HepG2 (cell line): ENCODE results near the gene GNAT3.

Source experiments
- CREBL2 ChIP-seq: sonication (generic); formaldehyde crosslinking; IDR thresholded peaks from 2 replicates; pipeline ENCODE4 v1.8.1; 2023; ENCODE audit warnings: missing genetic modification reagents, mild to moderate bottlenecking, borderline replicate concordance
- CTCF ChIP-seq: sonication (generic); formaldehyde crosslinking; IDR thresholded peaks from 2 replicates; pipeline ENCODE4 v1.5.0; 2020; ENCODE audit warnings: mild to moderate bottlenecking, missing genetic modification reagents, moderate library complexity
- FOXM1 ChIP-seq: sonication (generic); formaldehyde crosslinking; IDR thresholded peaks from 2 replicates; pipeline ENCODE4 v1.5.0; 2020; ENCODE audit warnings: missing genetic modification reagents
- NFE2L2 ChIP-seq: fragments of 150-350 bp; IDR thresholded peaks from 2 replicates; pipeline ENCODE4 v1.6.1; 2014; ENCODE audit warnings: low read length
- PAX8 ChIP-seq: sonication (generic); formaldehyde crosslinking; IDR thresholded peaks from 2 replicates; pipeline ENCODE4 v1.8.0; 2022; ENCODE audit warnings: mild to moderate bottlenecking, missing genetic modification reagents, borderline replicate concordance
- POLR2A ChIP-seq, 2 experiments: IDR thresholded peaks; 2 replicates each; pipeline ENCODE4 v1.6.1; 2011; ENCODE audit warnings: low read depth in 2 of 2, low read length in 2 of 2, mild to moderate bottlenecking in 1 of 2, moderate library complexity in 1 of 2; ENCODE audit not compliant: insufficient read depth in 1 of 2
- SSRP1 ChIP-seq: IDR thresholded peaks from 2 replicates; pipeline ENCODE4 v1.6.1; 2016; ENCODE audit warnings: control low read depth
- TBL1XR1 ChIP-seq: fragments of 150-350 bp; IDR thresholded peaks from 2 replicates; pipeline ENCODE4 v1.6.1; 2014; ENCODE audit warnings: borderline replicate concordance, low read length; ENCODE audit not compliant: partially characterized antibody
- XRCC5 ChIP-seq: fragments of 200-400 bp; formaldehyde crosslinking; optimal IDR thresholded peaks from 2 replicates; pipeline ENCODE3; 2017; ENCODE audit warnings: mild to moderate bottlenecking, low read length
- ZBTB40 ChIP-seq, 2 experiments: fragments of 450-650 bp in 1 of 2; sonication (generic) in 1 of 2; formaldehyde crosslinking in 1 of 2; IDR thresholded peaks; 2 replicates each; pipeline versions ENCODE4 v1.6.1 to v1.8.0; 2016 to 2022; ENCODE audit warnings: antibody characterized with exemption in 1 of 2, mild to moderate bottlenecking in 1 of 2, missing genetic modification reagents in 1 of 2
- ZBTB49 ChIP-seq: sonication (generic); formaldehyde crosslinking; IDR thresholded peaks from 2 replicates; pipeline ENCODE4 v1.4.0; 2020; ENCODE audit warnings: missing genetic modification reagents, borderline replicate concordance
- ZNF639 ChIP-seq: conservative IDR thresholded peaks from 2 replicates; pipeline ENCODE4 v1.6.1; 2018; ENCODE audit warnings: missing genetic modification reagents

GRCh38 chr7:80466636-80467035, 45.2 kb downstream of the GNAT3 start:
- no peak for TF ChIP-seq ZNF639 (CRISPR knock-in tag)
- TF ChIP-seq PAX8 (CRISPR knock-in tag): no peak
- no peak for TF ChIP-seq POLR2A (IDR thresholded peaks at IDR 0.05; ENCODE audit: insufficient read depth in 1 of 2, low read depth in 2 of 2, low read length in 2 of 2)
- no peak for TF ChIP-seq TBL1XR1
- no peak for TF ChIP-seq ZBTB49 (CRISPR knock-in tag)
- TF ChIP-seq FOXM1 (CRISPR knock-in tag): no peak
- TF ChIP-seq NFE2L2: no peak
- no peak for TF ChIP-seq XRCC5
- TF ChIP-seq CREBL2 (CRISPR knock-in tag): no peak
- TF ChIP-seq ZBTB40 (IDR thresholded peaks at IDR 0.05): no peak
- TF ChIP-seq ZBTB40 (CRISPR knock-in tag; IDR thresholded peaks at IDR 0.05): no peak
- TF ChIP-seq CTCF (CRISPR knock-in tag): no peak
- no peak for TF ChIP-seq SSRP1 (CRISPR knock-in tag)
